GM12892 (cell line): ENCODE results near the gene CKAP4.

Experiments used
- DNase-seq: peaks from one replicate; pipeline ENCODE4 v3.0.0; 2011; ENCODE audit not compliant: insufficient read length
- FAIRE-seq: peaks from 2 replicates; lab custom pipeline; 2011; peaks lifted over from hg19 to GRCh38; lab: Jason Lieb, UNC
- POLR2A ChIP-seq: IDR thresholded peaks from 2 replicates; pipeline ENCODE4 v1.6.1; 2011; ENCODE audit warnings: low read depth, low read length, control low read depth
- POLR2AphosphoS5 ChIP-seq: IDR thresholded peaks from 2 replicates; pipeline ENCODE4 v1.6.1; 2011; ENCODE audit warnings: low read depth, low read length, control low read depth
- TAF1 ChIP-seq: IDR thresholded peaks from 2 replicates; pipeline ENCODE4 v1.6.1; 2011; ENCODE audit warnings: low read depth, mild to moderate bottlenecking, control low read depth, low read length, borderline replicate concordance

CKAP4 gene

DNA sequence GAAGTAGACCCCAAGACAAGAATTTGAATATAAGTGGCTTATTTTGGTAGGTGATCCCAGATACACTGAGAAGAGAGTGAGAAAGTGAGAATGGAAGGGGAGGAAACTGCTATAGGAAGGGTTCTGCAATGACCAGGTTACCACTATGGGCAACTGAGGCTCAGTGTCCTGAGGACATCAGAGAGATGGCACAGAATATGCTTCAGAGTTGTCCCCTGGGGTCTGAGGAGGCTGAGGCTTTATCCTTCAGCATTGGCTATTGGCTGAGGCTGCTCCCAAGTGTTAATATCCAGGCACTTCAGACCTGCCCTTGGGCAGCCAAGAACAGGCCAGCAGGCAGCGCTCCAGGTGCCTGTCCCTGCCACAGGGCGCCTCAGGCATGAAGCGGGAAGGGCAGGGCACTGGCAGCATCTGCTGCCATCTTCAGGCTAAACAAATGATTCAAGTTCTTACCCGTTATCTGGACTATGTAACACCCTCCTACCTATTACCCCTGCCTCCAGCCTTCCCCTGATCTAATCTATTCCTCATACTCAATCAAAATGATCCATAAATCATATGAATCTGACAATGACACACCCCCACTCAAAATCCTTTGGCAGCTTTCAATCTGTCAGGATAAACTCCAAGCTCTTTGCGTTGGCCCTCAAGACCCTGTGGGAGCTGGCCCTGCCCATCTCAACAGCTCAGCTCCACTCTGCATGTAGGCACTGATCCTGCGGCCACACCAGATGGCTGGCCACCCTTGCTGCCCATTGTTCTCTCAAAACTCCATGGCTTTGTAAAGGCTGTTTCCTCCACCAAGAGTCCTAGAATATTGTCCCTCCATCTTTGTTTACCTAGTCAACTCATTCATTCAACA, 42.4 kb downstream of the CKAP4 start:
- DNase-seq = no peak
- FAIRE-seq = no peak
- TF ChIP-seq POLR2AphosphoS5 (no peak), TAF1 (no peak), POLR2A (no peak)

DNA sequence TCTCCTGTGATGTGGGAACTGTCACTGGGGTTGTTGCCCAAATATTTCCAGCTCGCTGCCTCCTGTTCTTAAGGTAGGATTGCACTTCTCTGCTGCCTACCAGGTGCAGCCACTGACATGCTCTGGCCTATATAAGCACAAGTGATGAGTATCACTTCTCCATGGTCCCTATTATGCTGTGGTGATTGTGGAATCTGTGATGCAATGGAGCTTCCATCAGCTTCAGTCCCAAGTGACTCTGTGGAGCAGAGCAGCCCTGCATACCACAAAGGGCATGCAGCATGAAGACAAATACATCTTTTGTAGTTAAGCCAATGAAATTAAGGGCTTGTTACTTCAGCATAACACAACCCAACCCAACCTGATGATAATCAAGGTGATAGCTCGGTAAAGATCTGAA, 43.5 kb downstream of the CKAP4 start:
- FAIRE-seq (no peak), DNase-seq (no peak)
- TF ChIP-seq POLR2A (no peak), POLR2AphosphoS5 (no peak), TAF1 (no peak)

DNA sequence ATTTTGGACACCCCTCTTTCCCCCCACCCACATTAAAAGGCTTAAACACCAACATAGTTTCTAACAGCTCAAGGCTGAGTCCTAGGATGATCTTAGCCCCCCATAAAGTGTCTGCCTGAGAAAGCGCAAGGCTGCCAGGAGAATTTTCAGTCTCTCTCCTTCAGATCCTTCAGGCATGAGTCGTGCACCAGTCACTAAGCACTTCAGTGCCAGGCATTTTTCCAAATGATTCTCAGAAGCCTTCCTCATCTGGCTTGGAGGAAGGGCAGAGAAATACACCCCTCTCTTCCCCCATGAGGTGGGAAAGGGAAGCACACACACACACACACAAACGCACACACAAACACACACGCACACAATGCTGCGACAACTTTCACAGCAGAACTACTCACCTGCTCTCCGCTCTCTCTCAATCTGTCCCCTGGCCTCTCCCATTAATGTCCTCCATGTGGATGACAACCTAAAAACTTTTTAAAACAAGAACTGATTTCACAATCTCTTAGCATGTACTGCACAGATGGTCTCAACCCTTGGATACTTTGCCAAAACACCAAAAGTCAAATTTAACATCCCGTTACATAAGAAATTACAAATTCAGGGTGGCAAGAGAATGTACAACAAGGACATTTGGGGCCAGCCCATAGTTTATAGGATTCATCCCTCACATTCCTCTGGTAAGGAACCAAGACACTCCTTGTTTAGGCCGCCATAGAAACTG, 49.8 kb downstream of the CKAP4 start:
- TF ChIP-seq POLR2A = no peak
- no peak for TF ChIP-seq POLR2AphosphoS5
- TF ChIP-seq TAF1 = no peak
- FAIRE-seq (no peak), DNase-seq (no peak)

DNA sequence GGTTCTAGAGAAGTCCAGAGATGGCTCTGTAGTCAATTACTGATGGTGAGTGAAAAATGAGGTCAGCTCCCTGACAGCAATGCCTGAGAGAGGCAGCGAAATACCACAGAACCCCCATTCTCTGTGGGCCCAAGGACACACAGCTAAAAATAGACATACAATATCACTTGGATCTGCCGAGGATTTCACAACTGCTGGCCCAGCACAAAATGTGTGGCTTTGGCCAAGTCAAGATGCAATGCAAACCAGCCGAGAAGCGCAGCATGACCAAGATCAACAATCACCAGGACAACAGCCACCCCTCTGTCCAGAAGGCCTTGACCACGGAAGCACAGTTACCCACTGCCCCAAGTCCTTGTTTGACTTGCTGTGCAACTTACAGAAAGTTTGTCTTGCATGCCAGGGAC, 52.2 kb downstream of the CKAP4 start:
- TF ChIP-seq POLR2A = no peak
- no peak for TF ChIP-seq TAF1
- no peak for TF ChIP-seq POLR2AphosphoS5
- FAIRE-seq = no peak
- DNase-seq = no peak

DNA sequence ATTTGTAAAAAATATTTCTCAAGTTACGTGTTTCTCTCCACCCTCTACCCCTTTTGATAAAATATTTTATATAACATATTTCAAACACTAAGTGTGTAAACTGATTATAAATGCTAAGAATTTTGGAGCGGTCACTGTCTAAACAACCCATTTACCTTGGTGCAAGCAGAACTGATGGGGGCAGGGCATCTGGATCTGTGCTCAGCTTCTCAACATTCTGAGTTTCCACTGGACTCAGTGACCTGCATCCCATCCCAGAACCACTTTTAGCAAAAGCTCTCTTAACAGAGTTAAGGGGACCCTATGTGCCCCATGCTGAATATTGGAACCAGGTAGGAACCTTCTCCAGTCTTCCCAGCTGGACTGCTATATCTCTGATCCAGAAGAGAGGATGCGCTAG, 53.5 kb downstream of the CKAP4 start:
- FAIRE-seq (no peak), DNase-seq (no peak)
- TF ChIP-seq TAF1 (no peak), POLR2AphosphoS5 (no peak), POLR2A (no peak)

DNA sequence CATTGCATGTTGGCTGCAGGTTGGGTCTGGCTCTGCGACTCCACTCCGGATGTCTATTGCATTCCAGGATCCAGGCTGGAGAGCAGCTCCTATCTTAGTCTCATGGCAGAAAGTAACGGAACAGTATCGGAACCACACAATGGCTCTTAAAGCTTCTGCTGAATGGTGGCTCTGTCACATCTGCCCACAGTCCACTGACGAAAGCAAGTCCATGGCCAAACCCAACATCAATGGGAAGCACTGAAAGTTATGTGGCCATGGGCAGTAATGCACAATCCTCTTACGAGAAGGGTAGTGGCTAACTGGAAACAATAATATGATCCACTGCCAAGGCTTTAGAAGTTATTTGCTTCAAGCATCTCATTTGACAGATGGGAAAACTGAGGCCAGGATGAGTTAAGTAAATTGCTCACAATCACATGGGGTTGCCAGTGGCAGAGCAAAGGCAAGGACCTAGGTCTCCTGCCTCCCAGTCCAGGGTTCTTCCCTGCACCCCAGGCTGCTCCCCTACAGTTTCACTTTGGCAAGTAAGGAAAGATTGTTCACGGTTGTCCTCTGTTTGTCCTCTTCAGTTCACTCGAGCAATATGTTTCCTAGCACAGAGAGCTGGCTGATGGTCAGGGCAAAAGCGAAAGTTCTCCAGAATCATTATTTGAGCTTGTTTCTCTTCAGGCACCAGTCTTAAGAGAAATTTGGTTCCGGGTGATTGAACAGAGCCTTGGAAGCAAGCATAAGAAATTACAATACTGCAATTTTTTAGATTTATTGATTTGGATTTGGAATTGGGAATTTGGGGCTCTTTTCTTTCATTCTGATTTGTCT, 54.2 kb downstream of the CKAP4 start:
- DNase-seq (no peak), FAIRE-seq (no peak)
- TF ChIP-seq POLR2AphosphoS5 (no peak), POLR2A (no peak), TAF1 (no peak)

DNA sequence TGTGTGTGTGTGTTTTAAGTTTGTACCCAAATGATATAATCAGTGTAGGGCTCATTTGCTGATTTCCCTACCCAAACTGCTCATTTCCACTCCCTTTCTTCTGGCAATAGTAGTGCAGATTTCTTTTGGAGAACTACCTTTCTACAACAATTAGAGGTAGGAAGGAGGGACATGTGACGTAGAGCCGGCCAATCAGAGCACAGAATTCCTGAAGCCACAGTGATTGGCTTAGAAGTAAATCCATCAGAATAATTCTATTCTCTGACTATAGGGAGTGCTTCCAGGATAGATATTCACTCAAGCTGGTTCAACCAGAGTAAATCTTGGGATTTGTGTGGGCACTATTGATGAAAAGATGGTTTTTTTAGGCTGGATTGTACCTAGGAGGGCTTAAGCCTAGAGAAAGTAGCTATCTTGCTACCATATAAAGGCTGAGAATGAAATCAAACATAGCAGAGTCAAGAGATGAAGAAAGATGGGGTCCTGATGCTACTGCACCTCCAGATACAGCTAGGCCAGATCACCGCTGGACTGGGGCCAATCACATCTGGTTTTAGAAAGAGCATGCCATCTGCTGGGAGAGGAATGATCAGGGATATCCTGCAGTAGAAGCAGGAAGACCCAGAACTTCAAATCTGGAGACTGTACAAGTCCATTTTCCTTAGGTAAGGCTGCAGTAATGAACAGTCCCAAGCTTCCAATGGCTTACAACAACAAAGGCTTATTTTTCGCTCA, 55.0 kb downstream of the CKAP4 start:
- DNase-seq = no peak
- no peak for FAIRE-seq
- no peak for TF ChIP-seq TAF1

DNA sequence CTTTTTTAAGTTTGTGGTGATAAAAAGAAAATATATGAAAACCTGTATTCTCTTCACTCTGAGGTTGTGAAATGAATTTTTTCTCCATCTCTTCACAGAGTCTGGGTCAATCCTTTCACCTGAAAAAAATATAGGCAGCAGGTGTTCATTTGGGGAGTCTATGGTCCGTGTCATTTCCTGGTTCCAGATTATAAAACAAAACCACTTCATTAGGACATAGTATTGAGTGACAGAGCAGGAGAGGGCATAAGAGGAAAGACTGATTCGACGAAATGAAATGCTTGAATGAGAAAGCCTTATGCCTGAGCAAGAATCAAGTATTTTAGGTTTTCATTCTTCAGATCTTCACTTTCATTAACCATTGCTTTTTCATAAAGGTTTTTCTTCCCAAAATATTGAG, 57.2 kb downstream of the CKAP4 start:
- FAIRE-seq (no peak), DNase-seq (no peak)
- TF ChIP-seq POLR2AphosphoS5 = no peak
- TF ChIP-seq POLR2A = no peak
- TF ChIP-seq TAF1 = no peak

DNA sequence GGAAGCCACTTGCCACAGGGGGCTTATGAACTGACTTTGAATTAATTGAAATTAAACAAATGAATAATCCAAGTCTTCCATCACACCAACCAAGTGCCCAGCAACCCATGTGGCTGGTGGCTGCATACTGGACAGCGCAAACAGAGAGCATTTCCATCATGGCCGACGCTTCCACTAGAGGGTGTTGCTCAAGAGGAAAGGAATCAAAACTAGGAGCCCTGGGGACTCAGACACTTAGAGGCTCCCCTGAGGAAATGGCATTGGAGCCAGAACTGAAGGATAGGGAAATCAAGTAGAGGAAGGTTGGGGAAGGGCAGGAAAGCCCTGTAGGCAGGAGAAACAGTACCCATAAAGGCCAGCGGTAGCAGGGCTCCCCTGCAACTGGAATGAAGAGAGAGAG, 58.5 kb downstream of the CKAP4 start:
- FAIRE-seq = no peak
- TF ChIP-seq POLR2AphosphoS5 (no peak), TAF1 (no peak), POLR2A (no peak)
- no peak for DNase-seq

DNA sequence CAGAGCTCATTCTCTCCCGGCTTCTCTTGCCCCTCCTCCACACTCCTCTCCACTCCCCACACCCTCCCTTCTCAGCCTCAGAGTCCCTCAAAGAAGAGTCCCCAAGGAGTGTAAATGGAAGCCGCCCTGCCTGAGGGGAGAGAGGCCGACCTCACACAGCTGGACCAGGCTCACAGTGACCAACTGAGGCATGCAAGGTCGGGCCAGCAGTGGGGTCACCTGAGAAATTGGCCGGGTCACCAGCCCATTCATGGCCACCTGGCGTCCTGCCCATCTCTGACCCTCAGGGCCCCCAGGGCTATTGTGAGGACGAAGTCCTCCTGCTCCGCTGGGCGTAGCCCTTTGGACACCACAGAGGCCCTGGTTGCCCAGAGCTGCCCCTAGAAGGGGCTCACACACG, 59.6 kb downstream of the CKAP4 start:
- FAIRE-seq = no peak
- DNase-seq = no peak
- TF ChIP-seq POLR2A = no peak
- no peak for TF ChIP-seq POLR2AphosphoS5
- TF ChIP-seq TAF1 = no peak
